Activated T-helper 17 cell treated with anti-CD3 and anti-CD28 coated beads, Interleukin-2, amount 50 U/mL, for 72 hours (primary cell): ENCODE results near the gene KRTAP9-7. TPM values are rescaled to one million over a fixed set of nuclear protein-coding genes. Genes with fewer than 3 reads are reported as not detected.
"Not testable (repeated sequence)": the region's sequence is repeated elsewhere in the genome, so short reads cannot be mapped to it uniquely, and the experiment has no call there.

ENCODE experiments used
- ATAC-seq: fragments of 150-1000 bp; cut with Tn5 transposase; replicated peaks from 2 replicates; pipeline ENCODE4 v1.10.0; 2021; ENCODE audit warnings: mild to moderate bottlenecking, moderate library complexity
- H3K27ac Mint-ChIP-seq: one replicate; pipeline ENCODE4 v1.8.0; 2022; ENCODE audit warnings: mixed read lengths
- H3K27me3 Mint-ChIP-seq: one replicate; pipeline ENCODE4 v1.8.0; 2022; ENCODE audit warnings: mixed read lengths
- H3K36me3 Mint-ChIP-seq: one replicate; pipeline ENCODE4 v1.8.0; 2022; ENCODE audit warnings: low read depth, mild to moderate bottlenecking, mixed read lengths
- H3K4me1 Mint-ChIP-seq: one replicate; pipeline ENCODE4 v1.8.0; 2022; ENCODE audit warnings: mixed read lengths
- H3K4me3 Mint-ChIP-seq: one replicate; pipeline ENCODE4 v1.8.0; 2022; ENCODE audit warnings: mild to moderate bottlenecking, mixed read lengths
- H3K9me3 Mint-ChIP-seq: one replicate; pipeline ENCODE4 v1.8.0; 2022; ENCODE audit warnings: mixed read lengths
- total RNA-seq, 2 donors: library from RNA; stranded (reverse); gene quantifications; one replicate each; pipeline ENCODE4 v1.2.3, GENCODE V29; 2022

The KRTAP9-7 gene
- total RNA-seq, 2 donors from 2014 or later = not detected

GRCh38 chr17:41256291-41256685, 19.2 kb upstream of the KRTAP9-7 start:
- no peaks in the 10 kb centered on the region for H3K4me1 Mint-ChIP-seq
- no peak for ATAC-seq
- peaks cover 28% of the 10 kb centered on the region for H3K27me3 Mint-ChIP-seq
- no peaks in the 10 kb centered on the region for H3K9me3 Mint-ChIP-seq
- no peak overlapping the region for H3K4me3 Mint-ChIP-seq
- H3K27ac Mint-ChIP-seq = no peak overlapping the region
- H3K36me3 Mint-ChIP-seq = no peaks in the 10 kb centered on the region

DNA sequence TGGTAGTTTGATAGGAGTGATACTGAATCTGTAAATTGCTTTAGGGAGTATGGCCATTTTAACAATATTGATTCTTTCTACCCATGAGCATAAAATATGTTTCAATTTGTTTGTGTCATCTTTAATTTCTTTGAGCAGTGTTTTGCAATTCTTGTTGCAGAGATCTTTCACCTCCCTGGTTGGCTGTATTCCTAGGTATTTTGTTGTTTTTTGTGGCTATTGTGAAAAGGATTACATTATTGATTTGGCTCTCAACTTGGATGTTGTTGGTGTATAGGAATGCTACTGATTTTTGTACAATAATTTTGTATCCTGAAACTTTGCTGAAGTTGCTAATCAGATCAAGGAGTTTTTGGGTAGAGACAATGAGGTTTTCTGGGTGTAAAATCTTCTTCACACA, 17.1 kb upstream of the KRTAP9-7 start:
- Mint-ChIP-seq H3K4me3 (no peak overlapping the region), H3K9me3 (no peaks in the 10 kb centered on the region), H3K27me3 (peaks cover 28% of the 10 kb centered on the region), H3K36me3 (no peaks in the 10 kb centered on the region), H3K4me1 (no peaks in the 10 kb centered on the region), H3K27ac (no peak overlapping the region)
- no peak for ATAC-seq

GRCh38 chr17:41263212-41263611, 12.3 kb upstream of the KRTAP9-7 start:
- H3K36me3 Mint-ChIP-seq = no peaks in the 10 kb centered on the region

GRCh38 chr17:41264599-41264998, 10.9 kb upstream of the KRTAP9-7 start:
- Mint-ChIP-seq H3K27ac (no peak overlapping the region), H3K4me1 (no peaks in the 10 kb centered on the region), H3K4me3 (no peak overlapping the region), H3K9me3 (no peaks in the 10 kb centered on the region), H3K36me3 (no peaks in the 10 kb centered on the region), H3K27me3 (peaks cover 18% of the 10 kb centered on the region)
- no peak for ATAC-seq

More at GRCh38 chr17:41263212-41263611, 12.3 kb upstream of the KRTAP9-7 start:
- Mint-ChIP-seq H3K9me3 (no peaks in the 10 kb centered on the region), H3K27me3 (peaks cover 22% of the 10 kb centered on the region), H3K27ac (no peak overlapping the region), H3K4me3 (no peak overlapping the region), H3K4me1 (no peaks in the 10 kb centered on the region)
- no peak for ATAC-seq

- H3K4me1 Mint-ChIP-seq = no peaks in the 10 kb centered on the region
- peaks cover 18% of the 10 kb centered on the region for H3K27me3 Mint-ChIP-seq
- H3K27ac Mint-ChIP-seq = no peak within 1 kb of the TSS
- H3K9me3 Mint-ChIP-seq = no peaks in the 10 kb centered on the region
- no peak for ATAC-seq
- no peaks in the 10 kb centered on the region for H3K36me3 Mint-ChIP-seq
- no peak within 1 kb of the TSS for H3K4me3 Mint-ChIP-seq
Observed at GRCh38 chr17:41265078-41265477, 10.4 kb upstream of the KRTAP9-7 start, which contains the start of gene KRTAP9-6. Gene KRTAP9-6, plus strand, starts transcription at chr17:41265378. Its CDS starts 0 bp downstream, at chr17:41265378.

GRCh38 chr17:41267711-41268110, 7.8 kb upstream of the KRTAP9-7 start:
- Mint-ChIP-seq H3K4me3 (no peak overlapping the region), H3K4me1 (peaks cover 5% of the 10 kb centered on the region), H3K9me3 (no peaks in the 10 kb centered on the region), H3K27me3 (peaks cover 15% of the 10 kb centered on the region), H3K36me3 (no peaks in the 10 kb centered on the region), H3K27ac (no peak overlapping the region)
- no peak for ATAC-seq

DNA sequence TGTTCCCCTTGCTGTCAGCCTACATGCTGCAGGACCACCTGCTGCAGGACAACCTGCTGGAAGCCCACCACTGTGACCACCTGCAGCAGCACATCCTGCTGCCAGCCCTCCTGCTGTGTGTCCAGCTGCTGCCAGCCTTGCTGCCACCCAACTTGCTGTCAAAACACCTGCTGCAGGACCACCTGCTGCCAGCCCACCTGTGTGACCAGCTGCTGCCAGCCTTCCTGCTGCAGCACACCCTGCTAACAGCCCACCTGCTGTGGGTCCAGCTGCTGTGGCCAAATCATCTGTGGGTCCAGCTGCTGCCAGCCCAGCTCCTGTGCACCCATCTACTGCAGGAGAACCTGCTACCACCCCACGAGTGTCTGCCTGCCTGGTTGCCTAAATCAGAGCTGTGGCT, 4.2 kb upstream of the KRTAP9-7 start:
- ATAC-seq, H3K36me3 Mint-ChIP-seq, H3K4me1 Mint-ChIP-seq: not testable (repeated sequence)

DNA sequence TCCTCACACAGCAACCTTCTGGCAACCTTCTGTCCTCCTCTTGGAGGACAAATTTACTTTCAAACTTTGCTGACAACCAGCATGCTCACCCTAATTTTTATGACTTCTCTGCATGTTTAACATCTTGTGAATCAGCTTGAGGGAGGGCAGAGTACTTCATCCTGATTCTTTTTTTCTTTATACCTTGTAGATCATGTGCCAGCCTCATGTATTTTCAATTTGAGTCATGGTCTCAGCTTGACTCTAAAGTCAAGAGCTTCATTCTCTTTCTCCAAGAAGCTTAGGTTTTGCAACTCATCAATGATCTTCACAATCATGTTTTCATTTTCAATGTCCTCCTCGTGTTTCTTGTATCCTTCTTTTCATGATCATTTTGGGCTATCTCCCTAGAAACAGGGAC, 3.6 kb upstream of the KRTAP9-7 start:
- peak overlapping the region; percentile 24 for H3K27ac Mint-ChIP-seq
- no peaks in the 10 kb centered on the region for H3K36me3 Mint-ChIP-seq
- ATAC-seq = peak; percentile 51
- no peak overlapping the region for H3K4me3 Mint-ChIP-seq
- no peaks in the 10 kb centered on the region for H3K9me3 Mint-ChIP-seq
- H3K4me1 Mint-ChIP-seq = peaks cover 10% of the 10 kb centered on the region
- peaks cover 21% of the 10 kb centered on the region for H3K27me3 Mint-ChIP-seq

More for the DNA sequence above, 4.2 kb upstream of the KRTAP9-7 start:
- peaks cover 18% of the 10 kb centered on the region for H3K27me3 Mint-ChIP-seq
- H3K4me3 Mint-ChIP-seq, H3K9me3 Mint-ChIP-seq: not testable (repeated sequence)
- peak overlapping the region; percentile 24 for H3K27ac Mint-ChIP-seq

DNA sequence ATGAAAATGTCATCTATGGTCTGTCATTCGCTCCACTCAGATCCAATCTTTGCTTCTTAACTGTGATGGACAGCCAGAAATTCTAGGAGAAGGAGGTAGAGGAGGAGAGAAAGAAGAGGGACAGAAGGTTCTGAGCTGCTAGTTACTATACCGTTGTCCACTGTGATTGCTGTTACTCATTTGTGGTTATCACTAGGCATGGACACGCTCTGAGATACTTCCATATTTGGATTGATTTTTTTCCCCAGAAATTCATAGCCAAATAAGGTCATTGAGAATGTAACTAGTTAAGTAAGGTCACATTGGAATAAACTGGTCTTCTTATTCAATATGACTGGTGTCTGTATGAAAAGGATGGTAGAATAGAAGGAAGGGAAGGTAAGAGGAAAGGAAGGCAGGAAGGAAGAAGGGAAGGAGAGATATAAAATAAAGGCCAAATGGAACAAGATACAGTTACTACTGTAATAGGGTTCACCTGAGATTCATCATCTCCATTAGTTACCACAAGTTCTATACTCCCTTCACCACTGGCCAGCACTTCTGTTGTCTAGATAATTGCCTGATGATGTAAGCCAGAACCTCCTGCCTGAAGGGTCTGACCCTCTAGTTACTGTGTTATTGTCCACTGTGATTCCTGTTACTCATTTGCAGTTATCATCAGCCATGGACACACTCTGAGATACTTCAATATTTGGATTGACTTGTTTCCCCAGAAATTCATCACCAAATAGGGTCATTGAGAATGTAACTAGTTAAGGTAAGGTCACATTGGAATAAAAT, 2.9 kb downstream of the KRTAP9-7 start:
- no peak for ATAC-seq
- Mint-ChIP-seq H3K4me3 (no peak overlapping the region), H3K4me1 (peaks cover 5% of the 10 kb centered on the region), H3K9me3 (no peaks in the 10 kb centered on the region), H3K27ac (no peak overlapping the region), H3K27me3 (peaks cover 13% of the 10 kb centered on the region), H3K36me3 (no peaks in the 10 kb centered on the region)

- Mint-ChIP-seq H3K27ac (no peak overlapping the region), H3K4me3 (no peak overlapping the region), H3K4me1 (no peaks in the 10 kb centered on the region), H3K9me3 (no peaks in the 10 kb centered on the region), H3K27me3 (no peaks in the 10 kb centered on the region), H3K36me3 (no peaks in the 10 kb centered on the region)
- no peak for ATAC-seq
Observed at GRCh38 chr17:41284043-41284442, 8.5 kb downstream of the KRTAP9-7 start.

DNA sequence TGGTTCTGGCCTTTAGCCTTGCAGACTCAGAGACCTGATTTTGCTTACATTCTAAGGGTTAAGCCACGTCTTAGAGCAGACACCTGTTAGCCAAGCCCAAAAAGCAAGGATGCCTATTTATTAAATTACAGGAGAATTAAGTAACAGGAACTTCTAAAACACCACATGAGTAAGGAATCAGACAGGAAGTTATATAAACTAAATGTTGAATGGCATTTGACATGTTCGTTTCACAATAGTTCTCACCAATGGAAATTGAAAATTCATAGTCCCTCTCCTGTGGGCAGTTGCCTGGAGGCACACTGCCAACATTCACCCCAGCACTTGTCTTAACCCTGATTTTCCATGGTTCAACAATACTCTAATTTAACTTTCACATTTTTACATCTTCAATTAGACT, 9.0 kb downstream of the KRTAP9-7 start:
- Mint-ChIP-seq H3K4me1 (no peaks in the 10 kb centered on the region), H3K9me3 (no peaks in the 10 kb centered on the region), H3K4me3 (no peak overlapping the region), H3K27me3 (no peaks in the 10 kb centered on the region), H3K27ac (no peak overlapping the region), H3K36me3 (no peaks in the 10 kb centered on the region)
- no peak for ATAC-seq

GRCh38 chr17:41287050-41287449, 11.6 kb downstream of the KRTAP9-7 start:
- no peaks in the 10 kb centered on the region for H3K36me3 Mint-ChIP-seq
- H3K27me3 Mint-ChIP-seq = no peaks in the 10 kb centered on the region
- no peaks in the 10 kb centered on the region for H3K4me1 Mint-ChIP-seq
- no peak for ATAC-seq
- H3K4me3 Mint-ChIP-seq = no peak overlapping the region
- H3K9me3 Mint-ChIP-seq = no peaks in the 10 kb centered on the region
- no peak overlapping the region for H3K27ac Mint-ChIP-seq

DNA sequence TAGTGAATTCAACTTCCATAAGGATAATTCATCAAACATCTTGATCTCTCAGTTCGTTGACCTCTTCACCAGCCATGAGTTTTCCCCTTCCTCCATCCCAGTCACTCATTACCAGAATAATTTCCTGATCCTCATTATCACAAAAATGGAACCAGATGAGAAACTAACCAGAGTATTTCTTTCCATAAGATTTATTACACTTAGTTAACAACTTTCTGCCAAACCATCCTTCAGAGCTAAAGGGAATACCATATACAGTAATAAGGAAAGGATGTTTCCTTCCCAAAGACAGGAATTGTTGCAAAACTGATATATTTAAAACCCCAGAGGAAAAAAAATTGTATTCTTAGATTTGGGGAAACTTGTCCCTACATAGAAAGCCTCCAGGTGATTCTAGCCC, 18.5 kb downstream of the KRTAP9-7 start:
- Mint-ChIP-seq H3K27ac (no peak overlapping the region), H3K36me3 (no peaks in the 10 kb centered on the region), H3K4me1 (no peaks in the 10 kb centered on the region), H3K4me3 (no peak overlapping the region), H3K27me3 (no peaks in the 10 kb centered on the region), H3K9me3 (no peaks in the 10 kb centered on the region)
- ATAC-seq = no peak

GRCh38 chr17:41296846-41297245, 21.3 kb downstream of the KRTAP9-7 start:
- Mint-ChIP-seq H3K27me3 (no peaks in the 10 kb centered on the region), H3K4me3 (no peak overlapping the region), H3K9me3 (no peaks in the 10 kb centered on the region), H3K27ac (no peak overlapping the region), H3K4me1 (no peaks in the 10 kb centered on the region), H3K36me3 (no peaks in the 10 kb centered on the region)
- no peak for ATAC-seq

DNA sequence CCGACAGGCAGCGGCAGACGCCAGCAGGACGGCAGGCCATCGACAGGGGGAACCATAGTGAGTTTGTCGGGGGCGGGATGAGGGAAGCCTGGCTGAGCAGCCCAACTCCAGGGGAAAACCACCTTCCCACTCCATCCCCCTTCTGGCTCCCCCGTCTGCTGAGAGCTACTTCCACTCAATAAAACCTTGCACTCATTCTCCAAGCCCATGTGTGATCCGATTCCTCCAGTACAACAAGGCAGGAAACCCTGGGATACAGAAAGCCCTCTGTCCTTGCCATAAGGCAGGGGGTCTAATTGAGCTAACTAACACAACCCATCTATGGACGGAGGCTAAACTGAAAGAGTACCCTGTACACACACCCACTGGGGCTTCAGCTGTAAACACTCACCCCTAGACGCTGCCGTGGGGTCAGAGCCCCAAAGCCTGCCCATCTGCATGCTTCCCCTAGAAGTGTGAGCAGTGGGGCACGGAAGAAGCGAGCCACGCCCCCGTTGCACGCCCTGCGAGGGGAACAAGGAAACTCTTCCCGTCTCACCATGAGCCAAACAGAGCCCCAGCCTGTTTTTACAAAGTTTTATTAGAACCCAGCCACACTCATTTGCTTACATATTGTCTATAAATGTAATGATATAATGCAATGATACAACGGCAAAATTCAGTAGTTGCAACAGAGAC, 23.1 kb downstream of the KRTAP9-7 start:
- Mint-ChIP-seq H3K27ac (no peak overlapping the region), H3K27me3 (no peaks in the 10 kb centered on the region), H3K4me1 (no peaks in the 10 kb centered on the region), H3K36me3 (no peaks in the 10 kb centered on the region), H3K4me3 (no peak overlapping the region), H3K9me3 (no peaks in the 10 kb centered on the region)
- ATAC-seq = no peak
